HG02610 (cell line): ENCODE results near the gene NRBF2.
"Not testable (repeated sequence)": the region's sequence is repeated elsewhere in the genome, so short reads cannot be mapped to it uniquely, and the experiment has no call there.

Experiments used
- ATAC-seq: cut with Tn5 transposase; IDR thresholded peaks from one replicate; pipeline ENCODE4 v1.9.1; 2021; ENCODE audit warnings: mild to moderate bottlenecking, moderate library complexity; ENCODE audit not compliant: unreplicated experiment

The NRBF2 gene

DNA sequence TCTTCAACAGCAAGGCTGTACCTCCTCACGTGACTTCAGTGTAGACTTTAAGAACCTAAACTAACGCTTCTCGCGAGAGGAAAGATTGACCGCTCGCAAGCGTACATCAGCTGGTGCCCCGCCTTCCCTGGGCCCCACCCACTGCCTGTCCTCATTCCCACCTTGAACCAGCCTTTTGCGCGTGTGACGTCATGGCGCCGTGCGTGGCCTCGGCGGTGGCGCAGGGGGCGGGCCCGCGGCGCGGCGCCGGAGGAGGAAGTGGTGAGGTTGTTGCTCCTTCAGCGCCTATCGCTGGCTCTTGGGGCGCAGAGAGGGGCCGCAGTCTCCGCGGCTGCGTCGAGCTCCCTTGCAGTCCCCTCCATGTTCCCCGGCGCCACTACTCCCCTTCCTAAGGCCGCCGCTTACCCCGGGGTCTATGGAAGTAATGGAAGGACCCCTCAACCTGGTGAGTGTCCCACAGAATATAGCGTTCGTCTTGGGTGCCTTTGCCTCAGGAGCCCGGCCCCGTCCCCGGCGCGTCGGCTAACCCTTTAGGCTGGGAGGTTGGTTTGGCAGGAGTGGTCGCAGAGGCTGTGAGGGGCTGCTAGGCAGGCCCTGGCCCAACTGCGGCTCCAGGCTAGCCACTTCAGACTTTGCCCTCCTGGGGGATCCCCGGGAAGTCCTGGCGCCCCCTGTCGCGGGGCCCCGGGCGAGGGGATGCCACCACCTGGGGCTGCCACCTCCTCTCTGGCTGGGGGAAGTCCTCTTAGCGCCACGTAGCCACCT is at the start of gene NRBF2:
Gene NRBF2 (plus strand): TSS at position 273 of the 765 bp plus-strand sequence. CDS start 143 bp downstream, at position 416.
- peak; percentile 97 for ATAC-seq

DNA sequence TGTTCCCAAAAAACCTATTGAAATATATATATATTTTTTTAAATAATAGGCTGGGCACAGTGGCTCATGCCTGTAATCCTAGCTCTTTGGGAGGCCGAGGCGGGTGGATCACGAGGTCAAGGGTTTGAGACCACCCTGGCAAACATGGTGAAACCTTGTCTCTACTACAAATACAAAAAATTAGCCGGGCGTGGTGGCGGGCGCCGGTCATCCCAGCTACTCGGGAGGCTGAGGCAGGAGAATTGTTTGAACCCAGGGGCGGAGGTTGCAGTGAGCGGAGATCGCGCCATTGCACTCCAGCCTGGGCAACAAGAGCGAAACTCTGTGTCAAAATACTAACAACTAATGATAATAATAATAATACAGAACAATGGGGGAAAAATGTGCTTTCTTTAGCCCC is 49.7 kb upstream of the NRBF2 start:
- not testable (repeated sequence) for ATAC-seq

DNA sequence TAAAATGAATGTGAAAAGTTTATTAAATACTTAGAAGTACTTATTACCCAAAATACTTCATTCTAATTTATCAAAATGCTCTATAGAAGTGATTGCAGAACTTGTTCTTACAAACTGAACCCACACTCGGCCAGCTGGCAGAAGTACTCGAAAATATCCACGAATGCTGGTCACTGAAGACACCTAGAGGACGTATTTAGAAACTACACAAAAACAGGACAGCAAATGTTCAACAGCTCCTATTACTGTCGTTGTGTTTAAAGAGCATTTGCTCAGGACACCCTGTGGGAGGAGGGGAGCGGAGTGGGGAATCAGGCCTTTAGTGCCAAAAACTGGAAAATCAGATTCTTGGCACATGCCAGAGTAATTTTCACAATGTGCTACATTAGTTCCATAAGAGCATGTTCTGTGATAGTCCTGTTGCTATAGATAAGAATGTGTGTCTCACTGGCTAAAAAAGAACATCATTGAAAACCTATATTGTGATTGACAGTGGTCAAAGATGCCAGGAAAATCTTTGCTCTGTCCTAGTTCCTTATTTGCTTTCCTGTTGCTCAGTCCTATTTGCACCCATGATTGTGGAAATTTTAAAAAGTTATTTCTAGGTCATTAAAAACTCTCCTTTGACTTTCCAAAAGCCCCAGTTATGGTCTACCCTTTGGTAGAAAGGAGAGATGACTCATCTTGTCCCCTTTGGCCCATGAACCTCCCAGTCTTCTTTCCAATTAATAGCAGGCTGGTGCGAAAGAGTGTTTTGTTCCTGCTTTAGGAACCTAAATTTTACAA is 49.0 kb upstream of the NRBF2 start:
- peak; percentile 87 for ATAC-seq

DNA sequence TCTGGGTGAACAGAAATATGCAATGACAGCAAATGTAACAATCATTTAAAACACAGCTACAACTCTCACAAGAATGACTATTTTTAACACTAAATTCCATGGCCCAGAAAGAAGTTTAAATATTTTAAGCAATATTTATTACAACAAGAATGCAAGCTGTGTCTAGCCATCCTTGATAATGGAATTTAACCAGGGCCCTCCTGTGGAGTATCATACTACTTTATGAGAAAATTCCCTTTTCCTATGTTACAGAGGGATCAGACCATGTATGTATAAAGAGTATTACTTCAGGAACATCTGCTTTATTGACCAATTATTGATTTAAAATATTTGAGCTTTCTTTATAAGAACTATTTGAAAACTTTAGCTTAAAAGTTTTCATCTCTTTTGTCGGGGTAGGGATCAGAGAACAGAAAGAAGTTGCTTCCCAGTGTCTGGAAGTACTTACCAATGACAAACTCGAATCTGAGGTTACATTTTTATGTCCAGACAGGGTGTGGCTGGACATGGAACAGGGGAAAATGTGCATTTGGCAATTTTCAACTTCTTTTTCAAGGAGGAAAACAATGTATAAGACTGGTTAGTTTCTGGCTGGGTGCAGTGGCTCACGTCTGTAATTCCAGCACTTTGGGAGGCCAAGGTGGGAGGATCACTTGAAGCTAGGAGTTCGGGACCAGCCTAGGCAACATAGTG is 48.3 kb upstream of the NRBF2 start:
- no peak for ATAC-seq

DNA sequence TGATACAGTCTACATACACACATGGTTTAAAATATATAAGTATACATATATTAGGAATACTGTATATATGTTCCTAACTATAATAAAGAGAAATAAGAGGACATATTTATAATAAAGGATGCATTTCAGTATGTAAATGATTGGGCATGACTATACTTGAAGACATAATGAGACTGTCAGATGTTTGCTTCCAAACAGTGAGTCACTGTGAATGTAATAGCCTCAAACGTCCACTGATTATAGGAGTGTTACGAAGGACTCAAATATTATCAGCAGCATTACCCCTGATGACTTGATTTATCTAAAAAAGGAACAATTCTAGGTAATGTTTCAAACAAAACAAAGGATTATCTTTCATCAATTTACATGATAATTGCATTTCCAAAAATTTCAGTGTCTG is 39.9 kb upstream of the NRBF2 start:
- no peak for ATAC-seq

DNA sequence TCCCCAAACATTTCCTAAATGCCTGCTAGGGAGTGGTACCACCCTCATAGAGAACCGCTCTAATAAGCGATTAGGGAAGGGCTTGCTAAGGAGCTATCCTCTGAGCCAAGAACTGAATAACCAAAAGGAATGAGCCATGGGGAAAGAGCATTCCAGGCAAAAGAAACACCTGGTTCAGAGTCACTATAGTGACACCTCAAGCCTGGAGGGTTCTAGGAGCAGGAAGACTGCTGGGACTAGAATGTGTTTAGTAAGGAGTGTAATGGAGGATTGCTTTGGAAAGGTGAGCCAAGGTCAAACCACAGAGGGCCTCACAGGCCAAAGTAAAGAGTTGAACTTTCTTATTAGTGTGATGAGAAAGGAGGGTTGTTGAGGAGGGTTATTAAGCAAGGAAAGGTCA is 38.7 kb upstream of the NRBF2 start:
- no peak for ATAC-seq

DNA sequence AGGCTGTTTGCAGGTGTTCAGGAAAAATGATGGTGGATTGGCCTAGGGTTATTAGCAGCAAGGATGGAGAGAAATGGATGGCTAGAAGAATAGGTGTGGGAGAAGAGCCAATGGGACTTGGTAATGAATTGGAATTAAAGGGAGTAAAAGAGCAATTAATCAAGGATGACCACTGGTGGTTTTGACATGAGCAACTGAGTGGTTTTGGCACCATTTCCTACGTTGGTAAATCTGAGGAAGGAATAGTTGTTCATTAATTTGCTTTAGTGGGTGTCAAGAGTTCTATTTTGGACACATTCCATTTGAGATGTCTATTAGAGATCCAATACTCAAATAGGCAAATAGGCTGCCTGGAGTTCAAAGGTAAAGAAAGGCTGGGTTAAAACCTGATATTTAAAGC is 38.2 kb upstream of the NRBF2 start:
- ATAC-seq, result no peak

DNA sequence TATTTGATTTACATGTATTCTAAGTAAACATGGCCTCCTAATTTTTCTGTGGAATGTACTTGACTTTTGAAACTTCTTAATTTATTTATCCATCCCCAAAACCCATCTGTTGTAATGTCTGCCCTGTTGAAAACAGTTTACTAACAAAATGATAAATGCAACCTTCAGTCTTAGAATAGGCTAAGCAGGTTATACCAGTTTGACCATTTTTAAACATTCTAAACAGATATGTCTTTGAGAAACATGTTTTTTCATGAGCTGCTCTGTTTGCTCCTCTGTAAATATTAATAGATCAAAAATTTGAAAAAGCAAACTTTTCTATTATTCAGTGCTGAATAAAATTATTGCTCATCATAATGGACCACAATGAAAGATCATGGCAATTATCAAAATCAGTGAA is 33.4 kb upstream of the NRBF2 start:
- ATAC-seq, result no peak

DNA sequence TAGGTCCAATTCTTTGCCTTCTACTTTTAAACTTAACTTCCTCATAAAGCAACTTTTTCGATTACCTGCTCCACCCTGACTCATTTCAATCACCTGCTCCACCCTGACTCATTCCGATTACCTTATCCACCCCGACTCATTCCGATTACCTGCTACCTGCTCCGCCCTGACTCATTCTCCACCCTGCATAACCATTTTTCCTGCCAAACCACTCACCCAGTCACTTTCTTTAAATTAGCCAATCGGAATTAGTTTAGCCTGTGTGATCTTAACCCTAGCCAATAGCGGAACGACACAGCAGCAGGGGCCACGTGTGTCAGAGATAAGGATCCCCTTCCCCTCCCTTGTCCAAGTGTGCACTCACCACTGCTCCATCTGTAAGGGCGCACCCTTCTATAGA is 32.0 kb upstream of the NRBF2 start:
- ATAC-seq, result not testable (repeated sequence)

DNA sequence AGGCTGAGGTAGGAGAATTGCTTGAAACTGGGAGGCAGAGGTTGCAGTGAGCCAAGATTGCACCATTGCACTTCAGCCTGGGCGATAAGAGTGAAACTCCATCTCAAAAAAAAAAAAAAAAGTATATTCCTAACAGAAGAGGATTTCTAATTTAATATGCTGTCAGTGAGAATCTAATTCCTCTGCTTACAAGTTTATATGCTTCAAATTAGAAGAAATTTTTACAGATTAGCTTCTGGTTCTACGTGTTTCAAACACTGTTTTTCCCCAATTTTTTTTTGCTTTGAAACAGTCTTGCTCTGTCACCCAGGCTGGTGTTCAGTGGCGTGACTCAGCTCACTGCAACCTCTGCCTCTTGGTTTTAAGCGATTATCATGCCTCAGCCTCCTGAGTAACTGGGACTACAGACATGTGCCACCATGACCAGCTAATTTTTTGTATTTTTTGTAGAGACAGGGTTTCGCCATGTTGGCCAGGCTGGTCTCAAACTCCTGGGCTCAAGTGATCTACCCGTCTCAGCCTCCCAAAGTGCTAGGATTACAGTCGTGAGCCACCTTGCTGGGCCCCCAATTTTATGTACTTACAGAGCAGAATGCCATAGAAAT is 30.7 kb upstream of the NRBF2 start:
- not testable (repeated sequence) for ATAC-seq

DNA sequence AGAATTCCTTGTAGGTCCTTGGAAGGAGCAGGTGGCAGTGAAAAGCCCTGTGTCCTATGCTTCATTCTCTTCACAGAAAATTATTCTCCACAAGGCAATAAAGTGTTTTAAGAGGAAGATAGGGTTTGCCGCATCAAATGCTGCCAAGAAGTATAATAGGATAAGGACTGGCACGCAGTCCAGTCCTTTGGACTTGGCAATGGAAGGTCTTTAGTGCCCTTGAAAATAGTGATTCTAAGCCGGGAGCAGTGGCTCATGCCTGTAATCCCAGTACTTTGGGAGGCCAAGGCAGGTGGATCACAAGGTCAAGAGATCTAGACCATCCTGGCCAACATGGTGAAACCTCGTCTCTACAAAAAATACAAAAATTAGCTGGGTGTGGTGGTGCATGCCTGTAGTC is 29.9 kb upstream of the NRBF2 start:
- ATAC-seq, result not testable (repeated sequence)

DNA sequence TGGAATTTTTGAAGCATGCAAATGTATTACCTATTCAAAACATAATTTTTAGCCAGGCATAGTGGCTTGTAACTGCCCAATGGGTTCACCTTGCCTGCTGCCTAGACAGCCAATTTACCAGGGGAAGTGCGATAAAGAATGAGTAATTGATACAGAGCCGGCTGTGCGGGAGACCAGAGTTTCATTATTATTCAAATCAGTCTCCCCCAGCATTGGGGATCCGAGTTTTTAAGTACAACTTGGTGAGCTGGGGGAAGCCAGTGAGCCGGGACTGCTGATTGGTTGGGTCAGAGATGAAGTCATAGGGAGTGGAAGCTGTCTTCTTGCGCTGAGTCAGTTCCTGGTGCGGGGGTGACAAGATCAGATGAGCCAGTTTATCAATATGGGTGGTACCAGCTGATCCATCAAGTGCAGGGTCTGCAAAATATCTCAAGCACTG is 29.1 kb upstream of the NRBF2 start:
- no peak for ATAC-seq

DNA sequence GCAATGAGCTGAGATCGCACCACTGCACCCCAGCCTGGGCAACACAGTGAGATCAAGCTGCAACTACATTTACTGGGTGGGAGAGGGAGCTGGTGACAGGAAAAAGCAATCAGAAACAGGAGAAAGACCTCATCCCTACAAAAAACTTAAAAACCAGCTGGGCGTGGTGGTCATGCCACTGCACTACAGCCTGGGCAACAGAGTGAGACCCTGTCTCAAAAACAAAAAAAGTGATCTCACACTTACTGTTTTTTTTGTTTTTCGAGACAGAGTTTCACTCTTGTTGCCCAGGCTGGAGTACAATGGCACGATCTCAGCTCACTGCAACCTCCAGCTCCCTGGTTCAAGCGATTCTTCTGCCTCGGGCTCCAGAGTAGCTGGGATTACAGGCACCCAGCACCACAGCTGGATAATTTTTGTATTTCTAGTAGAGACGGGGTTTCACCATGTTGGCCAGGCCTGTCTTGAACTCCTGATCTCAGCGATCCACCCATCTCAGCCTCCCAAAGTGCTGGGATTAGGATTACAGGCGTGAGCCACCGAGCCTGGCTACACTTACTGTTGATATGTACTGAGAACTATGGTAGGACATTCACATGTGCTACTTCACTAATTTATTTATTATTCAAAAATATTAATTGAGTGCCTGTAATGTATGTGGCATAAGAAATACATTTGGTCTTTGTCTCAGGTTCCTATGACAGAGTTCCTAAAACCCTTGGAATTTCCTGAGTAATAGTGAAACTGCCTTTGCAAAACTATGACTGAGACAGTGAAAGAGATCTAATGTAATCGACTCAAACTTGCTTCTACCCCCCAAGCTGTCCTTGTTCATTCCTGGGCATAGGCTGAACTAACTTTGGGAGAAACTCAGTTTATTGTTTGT is 27.7 kb upstream of the NRBF2 start:
- ATAC-seq, result no peak

DNA sequence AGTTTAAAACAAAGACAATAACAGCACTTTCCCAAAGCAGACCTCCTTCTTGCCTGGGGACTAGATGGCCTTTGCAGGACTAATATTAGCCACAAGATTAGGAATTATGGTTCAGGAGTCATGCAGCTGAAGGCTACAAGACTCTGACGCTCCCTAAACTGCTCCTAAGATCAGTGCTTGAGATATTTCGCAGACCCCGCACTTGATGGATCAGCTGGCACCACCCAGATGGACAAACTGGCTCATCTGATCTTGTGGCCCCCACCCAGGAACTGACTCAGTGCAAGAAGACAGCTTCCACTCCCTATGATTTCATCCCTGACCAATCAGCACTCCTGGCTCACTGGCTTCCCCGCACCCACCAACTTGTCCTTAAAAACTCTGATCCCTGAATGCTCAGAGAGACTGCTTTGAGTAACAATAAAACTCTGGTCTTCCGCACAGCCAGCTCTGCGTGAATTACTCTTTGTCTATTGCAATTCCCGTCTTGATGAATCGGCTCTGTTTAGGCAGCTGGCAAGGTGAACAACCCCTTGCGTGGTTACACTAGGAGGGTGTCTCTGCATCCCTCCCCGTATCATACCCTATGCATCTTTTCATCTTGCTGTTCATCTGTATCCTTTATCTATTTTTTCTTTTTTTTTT is 26.9 kb upstream of the NRBF2 start:
- ATAC-seq, result no peak

DNA sequence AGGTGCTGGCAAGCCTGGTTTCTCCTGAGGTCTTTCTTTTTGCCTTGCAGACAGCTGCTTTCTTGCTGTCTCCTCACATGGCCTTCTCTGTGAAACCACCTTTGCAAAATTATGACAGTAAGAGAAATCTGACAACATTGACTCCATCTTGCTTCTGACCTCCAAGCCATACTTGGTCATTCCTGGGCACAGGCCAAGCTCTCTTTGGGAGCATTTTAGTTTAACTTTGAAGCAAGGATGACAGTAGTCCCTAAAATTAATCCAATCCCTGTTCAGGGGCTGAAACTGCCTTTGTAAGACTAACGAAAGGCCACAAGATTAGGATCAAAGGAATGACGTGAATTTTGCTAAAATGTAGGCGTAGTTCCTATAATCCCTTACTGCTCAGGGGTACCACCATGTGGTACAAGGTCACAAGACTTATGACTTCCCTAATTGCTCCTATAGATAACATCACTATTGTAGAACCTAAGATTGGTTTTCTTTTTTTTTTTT is 25.1 kb upstream of the NRBF2 start:
- ATAC-seq, result no peak

DNA sequence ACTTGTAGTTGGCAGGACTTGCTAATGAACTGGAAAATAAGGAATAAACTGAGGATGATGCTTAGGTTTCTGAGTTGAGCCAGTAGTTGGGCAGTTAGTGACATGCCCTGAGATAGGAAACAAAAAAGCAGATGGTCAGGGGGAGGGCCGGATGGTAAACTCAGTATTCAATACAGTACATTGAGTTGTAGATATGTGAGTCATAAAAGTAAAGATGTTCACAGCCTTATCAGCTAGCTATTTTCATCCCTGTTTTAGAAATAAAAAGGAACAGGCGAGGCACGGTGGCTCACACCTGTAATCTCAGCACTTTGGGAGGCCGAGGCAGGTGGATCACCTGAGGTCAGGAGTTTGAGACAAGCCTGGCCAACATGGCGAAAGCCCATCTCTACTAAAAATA is 22.2 kb upstream of the NRBF2 start:
- no peak for ATAC-seq

DNA sequence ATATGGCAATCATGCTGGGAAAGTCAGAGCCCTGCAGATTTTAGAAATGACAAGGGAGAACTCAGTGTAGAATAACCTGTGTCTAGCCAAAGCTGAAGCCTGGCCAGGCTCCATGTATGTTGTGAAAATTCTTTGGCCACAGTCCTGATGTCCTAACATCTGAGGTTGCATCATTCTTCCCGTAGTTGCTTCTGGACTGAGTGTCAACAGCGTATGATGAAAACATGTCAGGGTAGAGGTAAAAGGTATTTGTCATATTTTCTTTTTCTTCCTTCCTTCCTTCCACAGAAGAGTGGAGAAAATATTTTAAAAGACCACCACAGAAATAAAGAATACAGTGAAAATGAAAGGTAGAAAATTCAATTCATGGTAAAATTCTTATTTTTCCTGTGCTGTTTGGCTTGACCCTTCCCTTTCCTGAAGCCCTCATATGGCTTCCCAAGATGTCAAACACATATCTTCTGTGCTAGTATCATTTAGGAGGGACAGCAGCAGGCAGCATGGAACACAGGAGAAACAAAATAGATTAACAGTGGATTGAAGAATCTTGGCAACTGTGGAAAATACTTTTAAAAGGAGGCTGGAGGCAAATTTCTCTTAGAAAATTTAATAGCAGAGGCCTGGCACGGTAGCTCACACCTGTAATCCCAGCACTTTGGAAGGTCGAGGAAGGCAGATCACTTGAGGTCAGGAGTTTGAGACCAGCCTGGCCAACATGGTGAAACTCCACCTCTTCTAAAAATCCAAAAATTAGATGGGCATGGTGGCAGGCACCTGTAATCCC is 18.9 kb upstream of the NRBF2 start:
- no peak for ATAC-seq

DNA sequence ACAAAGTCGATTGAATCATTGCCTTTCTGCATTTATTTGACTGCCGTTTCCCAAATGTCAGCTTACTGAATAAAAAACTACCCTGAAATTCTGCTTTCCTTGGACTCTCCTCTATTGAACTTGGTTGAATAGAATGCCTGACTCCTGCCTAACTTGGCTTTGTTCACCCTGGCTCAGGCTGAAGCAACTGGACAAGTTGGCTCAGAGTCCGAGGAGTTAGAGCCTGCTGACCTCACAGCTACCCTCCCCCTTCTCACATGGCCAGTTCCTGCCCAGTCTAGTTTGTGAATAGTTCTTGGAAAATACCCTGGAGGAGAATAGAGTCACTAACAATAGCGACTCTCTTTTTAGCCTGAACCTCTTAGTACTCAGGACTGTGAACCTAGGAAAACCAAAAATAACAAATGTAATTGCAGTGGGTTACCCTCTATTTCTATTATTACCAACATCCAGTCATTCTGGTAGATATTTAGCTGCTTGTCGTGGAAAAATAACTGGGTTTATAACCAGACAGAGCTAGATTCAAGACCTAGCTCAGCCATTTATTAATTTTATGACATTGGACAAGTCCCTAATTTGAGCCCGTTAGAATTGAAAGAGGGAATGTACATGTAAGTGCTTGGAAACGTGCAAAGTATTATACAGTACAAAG is 17.3 kb upstream of the NRBF2 start:
- ATAC-seq, result no peak
